SU-DHL-6 (cell line): ENCODE measurements around the gene ROR1.

Experiments
- CTCF ChIP-seq: fragments of 200-600 bp; sonication (generic); IDR thresholded peaks from one replicate; pipeline ENCODE4 v1.5.1; 2017; ENCODE audit warnings: antibody characterized with exemption, mild to moderate bottlenecking, low read length, moderate library complexity; ENCODE audit not compliant: insufficient read depth, poor library complexity, severe bottlenecking
- EZH2phosphoT487 ChIP-seq: fragments of 200-600 bp; sonication (generic), shearing (Covaris generic); conservative IDR thresholded peaks from 2 replicates; pipeline ENCODE4 v1.6.1; 2018; ENCODE audit warnings: mild to moderate bottlenecking, antibody characterized with exemption, low read length, moderate library complexity, mixed read lengths

- TF ChIP-seq CTCF, result no peak
- TF ChIP-seq EZH2phosphoT487, result no peak
Observed at GRCh38 chr1:63812071-63812700, 38.4 kb downstream of the ROR1 start.
